Measurements from ENCODE around the gene TBC1D7. TPM values are rescaled to one million over a fixed set of nuclear protein-coding genes. Genes with fewer than 3 reads are reported as not detected.
"Not testable (repeated sequence)": the region's sequence is repeated elsewhere in the genome, so short reads cannot be mapped to it uniquely, and the experiment has no call there.

Gene TBC1D7
- polyA plus RNA-seq, 1 donor from 2014 or later, result 67.9 TPM

DNA sequence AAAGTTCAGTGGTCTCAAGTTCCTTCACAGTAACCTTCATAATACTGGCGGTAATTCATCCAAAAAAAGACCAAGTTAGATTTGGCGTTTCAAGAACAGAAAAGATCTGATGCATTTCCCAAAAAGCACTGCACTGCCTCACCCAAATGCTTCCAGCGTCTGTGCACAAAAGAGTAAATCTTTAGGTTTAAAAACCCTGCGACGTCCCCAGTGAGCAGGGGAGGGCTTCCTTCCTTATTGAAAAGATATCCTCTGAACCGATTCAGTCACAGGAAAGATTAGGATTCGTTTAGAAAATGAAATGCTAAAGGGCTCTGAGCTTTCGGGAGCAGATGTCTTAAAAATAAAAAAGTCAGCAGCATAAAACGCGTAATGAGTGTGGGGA lies 654 bp downstream of the TBC1D7 start:
- Histone ChIP-seq H4K20me1 (ENCODE audit: insufficient read depth) (no peaks in the 10 kb centered on the region), H3K4me3 (ENCODE audit: low read length) (peak overlapping the region; percentile 74), H3F3A (ENCODE audit: insufficient read depth, low read length, poor library complexity, severe bottlenecking) (no peaks in the 10 kb centered on the region), H3K9me2 (ENCODE audit: insufficient read depth, low read length) (no peaks in the 10 kb centered on the region), H3K36me3 (ENCODE audit: insufficient read depth, low read length) (no peaks in the 10 kb centered on the region), H3K79me2 (replicated peaks; ENCODE audit: insufficient read depth, low read length) (peaks cover 14% of the 10 kb centered on the region), H3K9me3 (ENCODE audit: low read length) (no peaks in the 10 kb centered on the region), H3K27me3 (ENCODE audit: insufficient read depth, low read depth, low read length) (no peaks in the 10 kb centered on the region), H3K4me2 (ENCODE audit: low read length) (peak overlapping the region; percentile 69), H3K9ac (ENCODE audit: low read length) (peak overlapping the region; percentile 90), H3K27ac (ENCODE audit: low read length) (peak overlapping the region; percentile 91), H2AFZ (ENCODE audit: low read depth, low read length) (peak overlapping the region; percentile 48)
- TF ChIP-seq EZH2 (IDR thresholded peaks at IDR 0.05; ENCODE audit: borderline replicate concordance, insufficient read depth, low read length, poor library complexity, severe bottlenecking) (no peak), TAF1 (IDR thresholded peaks at IDR 0.05; ENCODE audit: low read depth) (no peak), EP300 (conservative IDR thresholded peaks at IDR 0.05; ENCODE audit: poor library complexity, severe bottlenecking) (no peak), POLR2AphosphoS5 (IDR thresholded peaks at IDR 0.05) (no peak), MXI1 (conservative IDR thresholded peaks at IDR 0.05; ENCODE audit: poor library complexity, severe bottlenecking) (no peak), RAD21 (conservative IDR thresholded peaks at IDR 0.05) (no peak), SMC3 (conservative IDR thresholded peaks at IDR 0.05; ENCODE audit: poor library complexity) (no peak)
- TF ChIP-seq, protein P1, sequence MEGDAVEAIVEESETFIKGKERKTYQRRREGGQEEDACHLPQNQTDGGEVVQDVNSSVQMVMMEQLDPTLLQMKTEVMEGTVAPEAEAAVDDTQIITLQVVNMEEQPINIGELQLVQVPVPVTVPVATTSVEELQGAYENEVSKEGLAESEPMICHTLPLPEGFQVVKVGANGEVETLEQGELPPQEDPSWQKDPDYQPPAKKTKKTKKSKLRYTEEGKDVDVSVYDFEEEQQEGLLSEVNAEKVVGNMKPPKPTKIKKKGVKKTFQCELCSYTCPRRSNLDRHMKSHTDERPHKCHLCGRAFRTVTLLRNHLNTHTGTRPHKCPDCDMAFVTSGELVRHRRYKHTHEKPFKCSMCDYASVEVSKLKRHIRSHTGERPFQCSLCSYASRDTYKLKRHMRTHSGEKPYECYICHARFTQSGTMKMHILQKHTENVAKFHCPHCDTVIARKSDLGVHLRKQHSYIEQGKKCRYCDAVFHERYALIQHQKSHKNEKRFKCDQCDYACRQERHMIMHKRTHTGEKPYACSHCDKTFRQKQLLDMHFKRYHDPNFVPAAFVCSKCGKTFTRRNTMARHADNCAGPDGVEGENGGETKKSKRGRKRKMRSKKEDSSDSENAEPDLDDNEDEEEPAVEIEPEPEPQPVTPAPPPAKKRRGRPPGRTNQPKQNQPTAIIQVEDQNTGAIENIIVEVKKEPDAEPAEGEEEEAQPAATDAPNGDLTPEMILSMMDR (IDR thresholded peaks at IDR 0.05; ENCODE audit: poor library complexity, severe bottlenecking), result no peak
- TF ChIP-seq, protein P2, sequence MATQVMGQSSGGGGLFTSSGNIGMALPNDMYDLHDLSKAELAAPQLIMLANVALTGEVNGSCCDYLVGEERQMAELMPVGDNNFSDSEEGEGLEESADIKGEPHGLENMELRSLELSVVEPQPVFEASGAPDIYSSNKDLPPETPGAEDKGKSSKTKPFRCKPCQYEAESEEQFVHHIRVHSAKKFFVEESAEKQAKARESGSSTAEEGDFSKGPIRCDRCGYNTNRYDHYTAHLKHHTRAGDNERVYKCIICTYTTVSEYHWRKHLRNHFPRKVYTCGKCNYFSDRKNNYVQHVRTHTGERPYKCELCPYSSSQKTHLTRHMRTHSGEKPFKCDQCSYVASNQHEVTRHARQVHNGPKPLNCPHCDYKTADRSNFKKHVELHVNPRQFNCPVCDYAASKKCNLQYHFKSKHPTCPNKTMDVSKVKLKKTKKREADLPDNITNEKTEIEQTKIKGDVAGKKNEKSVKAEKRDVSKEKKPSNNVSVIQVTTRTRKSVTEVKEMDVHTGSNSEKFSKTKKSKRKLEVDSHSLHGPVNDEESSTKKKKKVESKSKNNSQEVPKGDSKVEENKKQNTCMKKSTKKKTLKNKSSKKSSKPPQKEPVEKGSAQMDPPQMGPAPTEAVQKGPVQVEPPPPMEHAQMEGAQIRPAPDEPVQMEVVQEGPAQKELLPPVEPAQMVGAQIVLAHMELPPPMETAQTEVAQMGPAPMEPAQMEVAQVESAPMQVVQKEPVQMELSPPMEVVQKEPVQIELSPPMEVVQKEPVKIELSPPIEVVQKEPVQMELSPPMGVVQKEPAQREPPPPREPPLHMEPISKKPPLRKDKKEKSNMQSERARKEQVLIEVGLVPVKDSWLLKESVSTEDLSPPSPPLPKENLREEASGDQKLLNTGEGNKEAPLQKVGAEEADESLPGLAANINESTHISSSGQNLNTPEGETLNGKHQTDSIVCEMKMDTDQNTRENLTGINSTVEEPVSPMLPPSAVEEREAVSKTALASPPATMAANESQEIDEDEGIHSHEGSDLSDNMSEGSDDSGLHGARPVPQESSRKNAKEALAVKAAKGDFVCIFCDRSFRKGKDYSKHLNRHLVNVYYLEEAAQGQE (IDR thresholded peaks at IDR 0.05; ENCODE audit: borderline replicate concordance), result no peak

DNA sequence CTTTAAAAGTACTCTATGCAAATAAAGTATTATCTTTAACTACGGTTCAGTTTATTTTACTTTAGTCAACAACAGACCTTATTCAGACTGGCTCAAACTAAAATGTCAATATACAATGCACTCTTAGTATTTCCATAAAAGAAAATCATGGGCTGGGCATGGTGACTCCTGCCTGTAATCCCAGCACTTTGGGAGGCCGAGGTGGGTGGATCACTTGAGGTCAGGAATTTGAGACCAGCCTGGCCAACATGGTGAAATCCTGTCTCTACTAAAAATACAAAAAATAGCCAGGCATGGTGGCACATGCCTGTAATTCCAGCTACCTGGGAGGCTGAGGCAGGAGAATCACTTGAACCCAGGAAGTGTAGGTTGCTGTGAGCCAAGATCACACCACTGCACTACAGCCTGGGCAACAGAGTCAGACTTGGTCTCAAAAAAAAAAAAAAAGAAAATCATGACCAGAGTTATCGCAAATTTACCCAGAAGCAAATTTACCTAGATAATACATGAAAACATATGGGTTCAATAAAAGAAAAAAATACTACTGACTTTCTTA lies 2.2 kb downstream of the TBC1D7 start:
- H2AFZ ChIP-seq (ENCODE audit: low read depth, low read length); H3K27ac ChIP-seq (ENCODE audit: low read length): not testable (repeated sequence)

More for the DNA sequence above, 2.2 kb downstream of the TBC1D7 start:
- H3K9me2 ChIP-seq (ENCODE audit: insufficient read depth, low read length); H3K36me3 ChIP-seq (ENCODE audit: insufficient read depth, low read length); H3K27me3 ChIP-seq (ENCODE audit: insufficient read depth, low read depth, low read length); H3F3A ChIP-seq (ENCODE audit: insufficient read depth, low read length, poor library complexity, severe bottlenecking); H4K20me1 ChIP-seq (ENCODE audit: insufficient read depth); H3K9me3 ChIP-seq (ENCODE audit: low read length); H3K9ac ChIP-seq (ENCODE audit: low read length); H3K4me2 ChIP-seq (ENCODE audit: low read length): not testable (repeated sequence)
- Histone ChIP-seq H3K79me2 (replicated peaks; ENCODE audit: insufficient read depth, low read length) (peaks cover 14% of the 10 kb centered on the region), H3K4me3 (ENCODE audit: low read length) (peak overlapping the region; percentile 74)
